ENCODE results near the gene EML6. TPM values are rescaled to one million over a fixed set of nuclear protein-coding genes. Genes with fewer than 3 reads are reported as not detected.

Gene EML6
- polyA plus RNA-seq, 2 of the 4 experiments (the other 2 are of a cell fraction): 1.4 to 1.5 TPM

DNA sequence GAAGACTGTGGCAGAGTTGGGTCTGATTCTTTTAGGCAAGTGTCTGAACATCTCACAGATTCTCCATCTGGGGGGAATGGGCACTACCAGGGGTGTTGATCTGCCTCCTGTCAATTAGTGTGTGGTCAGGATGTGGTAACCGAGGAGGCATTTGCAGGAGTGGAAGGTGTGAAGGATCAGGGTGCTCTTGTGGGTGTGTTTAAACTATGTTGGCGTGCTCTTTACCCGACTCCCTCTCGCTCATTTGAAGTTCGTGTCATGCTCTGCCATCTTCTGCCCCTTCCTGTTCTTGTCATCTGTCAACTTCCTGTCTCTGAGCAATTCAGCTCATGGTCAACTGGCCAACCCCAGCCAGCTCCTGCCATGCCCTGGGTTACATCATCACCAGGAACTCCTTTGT, 218.9 kb downstream of the EML6 start:
- WGBS (ENCODE audit: missing lambda C conversion rate): 80% methylated on average over 5 of the region's 5 CpGs
- Histone ChIP-seq H3K9me3 (no peaks in the 10 kb centered on the region; the same call in 1 of the 3 replicates), H3K4me1 (no peaks in the 10 kb centered on the region), H3K4me2 (no peak overlapping the region), H3K27ac (no peak overlapping the region), H3K4me3 (no peak overlapping the region)
- FAIRE-seq (no peak), ATAC-seq (no peak), DNase-seq (ENCODE audit: low read depth in 1 of 2, low spot score in 1 of 2) (no peak)
- POLR2A ChIA-PET: no interaction called here
- no peak for TF ChIP-seq ZSCAN20 (CRISPR knock-in tag; IDR thresholded peaks at IDR 0.05)
- TF ChIP-seq EP300 (IDR thresholded peaks at IDR 0.05): no peak
- no peak for TF ChIP-seq ZC3H11A (IDR thresholded peaks at IDR 0.05)
- no peak for TF ChIP-seq CHD4 (IDR thresholded peaks at IDR 0.05; ENCODE audit: borderline replicate concordance)
- CTCF ChIA-PET: interaction anchor here (1.7 kb wide), 1 partner anchor 226 kb away, joined by 4 read pairs; no protein-coding TSS in a partner anchor

DNA sequence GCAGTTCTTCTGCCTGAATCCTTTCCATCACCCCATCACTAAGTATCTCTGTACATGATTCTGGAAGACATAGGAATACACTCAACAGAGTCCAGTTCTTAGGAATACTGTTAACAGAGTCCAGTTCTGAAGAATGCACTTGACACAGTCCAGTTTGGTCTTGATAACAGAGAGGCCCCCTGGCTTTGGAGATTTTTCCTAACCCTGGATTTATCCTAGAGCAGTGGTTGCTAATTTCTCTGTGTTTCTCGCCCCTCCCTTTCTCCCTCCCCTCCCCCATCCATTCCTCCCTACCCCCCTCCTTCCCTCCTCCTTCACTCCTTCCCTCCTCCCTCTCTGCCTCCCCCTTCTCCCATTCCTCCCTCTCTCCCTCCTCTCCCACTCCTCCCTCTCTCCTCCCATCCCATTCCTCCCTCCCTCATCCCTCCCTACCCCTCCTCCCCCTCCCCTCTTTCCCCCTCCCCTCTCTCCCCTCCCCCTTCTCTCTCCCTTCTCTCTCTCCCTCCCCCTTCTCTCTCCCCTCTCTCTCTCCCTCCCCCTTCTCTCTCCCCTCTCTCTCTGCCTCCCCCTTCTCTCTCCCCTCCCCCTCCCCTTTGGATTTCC, 221.4 kb downstream of the EML6 start:
- CTCF ChIA-PET: interaction anchor here (1.2 to 1.5 kb wide), 2 partner anchors 14 to 106 kb away, joined by 3 read pairs; no protein-coding TSS in a partner anchor
- TF ChIP-seq SREBF2 (IDR thresholded peaks at IDR 0.05): no peak
- no peak for TF ChIP-seq RCOR1 (IDR thresholded peaks at IDR 0.05; ENCODE audit: low read depth, low read length)
- TF ChIP-seq, protein P1, sequence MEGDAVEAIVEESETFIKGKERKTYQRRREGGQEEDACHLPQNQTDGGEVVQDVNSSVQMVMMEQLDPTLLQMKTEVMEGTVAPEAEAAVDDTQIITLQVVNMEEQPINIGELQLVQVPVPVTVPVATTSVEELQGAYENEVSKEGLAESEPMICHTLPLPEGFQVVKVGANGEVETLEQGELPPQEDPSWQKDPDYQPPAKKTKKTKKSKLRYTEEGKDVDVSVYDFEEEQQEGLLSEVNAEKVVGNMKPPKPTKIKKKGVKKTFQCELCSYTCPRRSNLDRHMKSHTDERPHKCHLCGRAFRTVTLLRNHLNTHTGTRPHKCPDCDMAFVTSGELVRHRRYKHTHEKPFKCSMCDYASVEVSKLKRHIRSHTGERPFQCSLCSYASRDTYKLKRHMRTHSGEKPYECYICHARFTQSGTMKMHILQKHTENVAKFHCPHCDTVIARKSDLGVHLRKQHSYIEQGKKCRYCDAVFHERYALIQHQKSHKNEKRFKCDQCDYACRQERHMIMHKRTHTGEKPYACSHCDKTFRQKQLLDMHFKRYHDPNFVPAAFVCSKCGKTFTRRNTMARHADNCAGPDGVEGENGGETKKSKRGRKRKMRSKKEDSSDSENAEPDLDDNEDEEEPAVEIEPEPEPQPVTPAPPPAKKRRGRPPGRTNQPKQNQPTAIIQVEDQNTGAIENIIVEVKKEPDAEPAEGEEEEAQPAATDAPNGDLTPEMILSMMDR (IDR thresholded peaks at IDR 0.05): no peak
- TF ChIP-seq SMC3 (IDR thresholded peaks at IDR 0.05): no peak
- TF ChIP-seq POLR2A (IDR thresholded peaks at IDR 0.05; ENCODE audit: low read length): no peak
- no peak for TF ChIP-seq MAZ (IDR thresholded peaks at IDR 0.05; ENCODE audit: borderline replicate concordance, low read depth, low read length)
- no peak for TF ChIP-seq HOXA7 (CRISPR knock-in tag; IDR thresholded peaks at IDR 0.05)
- no peak for TF ChIP-seq ESRRA (IDR thresholded peaks at IDR 0.05; ENCODE audit: borderline replicate concordance, low read length)
- TF ChIP-seq RNF2 (IDR thresholded peaks at IDR 0.05; ENCODE audit: borderline replicate concordance, low read depth): no peak
- TF ChIP-seq ZC3H11A (IDR thresholded peaks at IDR 0.05): no peak
- TF ChIP-seq NFE2L2 (conservative IDR thresholded peaks at IDR 0.05; ENCODE audit: low read length): no peak
- DNase-seq (ENCODE audit: low read depth in 1 of 2, low spot score in 1 of 2) (no peak), ATAC-seq (no peak; a peak in 1 of 6 replicates), FAIRE-seq (no peak)
- H3K4me2 ChIP-seq: no peak overlapping the region
- no peak overlapping the region for H3K4me3 ChIP-seq
- H3K27ac ChIP-seq: no peak overlapping the region
- no peaks in the 10 kb centered on the region for H3K4me1 ChIP-seq
- H3K9me3 ChIP-seq: no peaks in the 10 kb centered on the region
- POLR2A ChIA-PET: no interaction called here
- WGBS (ENCODE audit: missing lambda C conversion rate): 24% methylated on average over 1 of the region's 1 CpG

DNA sequence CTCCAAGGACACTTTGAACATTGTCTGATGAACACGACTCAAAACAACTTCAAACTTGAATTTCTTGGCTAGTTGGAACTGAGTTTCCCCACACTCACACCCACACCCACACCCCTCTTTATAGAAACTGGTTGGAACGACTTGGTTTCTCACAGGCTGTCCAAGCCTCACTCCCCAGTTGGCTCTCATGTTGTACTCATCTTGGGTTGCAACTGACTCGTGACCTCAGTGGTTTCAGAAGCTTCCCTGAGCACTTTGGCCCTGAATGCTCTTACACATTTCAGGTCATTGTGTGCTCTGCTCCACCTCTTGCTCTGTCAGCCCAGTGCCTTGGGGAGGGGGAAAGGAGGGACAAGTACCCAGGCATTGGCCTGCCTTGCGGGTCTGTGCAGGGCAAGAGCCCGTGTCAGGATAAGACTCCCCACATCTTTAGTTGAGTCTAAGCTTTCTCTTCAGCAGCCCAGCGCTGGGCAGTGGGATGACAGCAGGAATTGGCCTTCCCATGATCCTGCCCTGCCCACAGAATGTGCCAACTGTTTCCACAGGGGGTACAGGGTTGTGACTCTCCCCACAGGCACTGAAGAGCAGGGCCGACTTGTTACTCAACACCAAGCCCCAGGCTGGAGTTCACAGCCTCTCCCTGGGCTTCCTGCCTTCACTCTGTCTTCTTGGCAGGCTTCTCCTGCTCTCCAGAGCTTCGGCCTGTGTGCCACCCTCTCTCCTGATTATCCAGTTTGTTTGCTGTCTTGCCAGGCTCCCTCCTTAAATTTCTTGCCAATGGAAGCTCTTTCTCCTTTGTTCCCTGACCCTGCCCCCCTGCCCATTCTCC, 222.1 kb downstream of the EML6 start:
- no peaks in the 10 kb centered on the region for H3K9me3 ChIP-seq
- peak; percentile 21 to 48; a peak in 3 of 6 replicates for ATAC-seq
- H3K4me3 ChIP-seq: no peak overlapping the region
- no peaks in the 10 kb centered on the region for H3K4me1 ChIP-seq
- no peak for FAIRE-seq
- TF ChIP-seq CBX8 (IDR thresholded peaks at IDR 0.05) (no peak), FOSL2 (IDR thresholded peaks at IDR 0.05) (no peak), FOSL2 (CRISPR knock-in tag; IDR thresholded peaks at IDR 0.05) (no peak), MAFK (IDR thresholded peaks at IDR 0.05; ENCODE audit: partially characterized antibody) (no peak), EP300 (IDR thresholded peaks at IDR 0.05) (no peak)
- ChIA-PET POLR2A (no interaction called here), CTCF (interaction anchor here (0.8 to 1.7 kb wide), 6 partner anchors 11 to 107 kb away, joined by 3 to 5 read pairs (median 3); no protein-coding TSS in a partner anchor)
- DNase-seq (ENCODE audit: low read depth in 1 of 2, low spot score in 1 of 2): peak in 1 of 2 experiments; percentile 24
- 63% methylated on average over 8 of the region's 8 CpGs for WGBS (ENCODE audit: missing lambda C conversion rate)
- H3K4me2 ChIP-seq: no peak overlapping the region
- H3K27ac ChIP-seq: peak overlapping the region in 1 of 2 experiments; percentile 21; a peak in 1 of 6 replicates

All from A549 (cell line).